Lower lobe of right lung (tissue), 2 donors: ENCODE results near the gene PDS5B. TPM values are rescaled to one million over a fixed set of nuclear protein-coding genes. Genes with fewer than 3 reads are reported as not detected.

Experiments used
- ATAC-seq, 2 donors: fragments of 200-7000 bp; cut with Tn5 transposase; one replicate each; pipeline ENCODE4 v1.9.1; 2020 to 2022; ENCODE audit warnings: mild to moderate bottlenecking in 2 of 2, moderate library complexity in 2 of 2
- DNase-seq: peaks from one replicate; pipeline ENCODE4 v3.0.0-alpha.2; 2020
- H3K27ac ChIP-seq: fragments of 200-600 bp; one replicate; pipeline ENCODE4 v1.8.0; 2022
- H3K27me3 ChIP-seq: fragments of 200-600 bp; one replicate; pipeline ENCODE4 v1.8.0; 2022; ENCODE audit warnings: low read depth
- H3K36me3 ChIP-seq: fragments of 200-600 bp; one replicate; pipeline ENCODE4 v1.8.0; 2022; ENCODE audit warnings: mild to moderate bottlenecking
- H3K4me1 ChIP-seq: fragments of 200-600 bp; one replicate; pipeline ENCODE4 v1.8.0; 2022
- H3K4me3 ChIP-seq: fragments of 200-600 bp; one replicate; pipeline ENCODE4 v1.8.0; 2022; ENCODE audit warnings: mild to moderate bottlenecking
- H3K9me3 ChIP-seq: fragments of 200-600 bp; one replicate; pipeline ENCODE4 v1.8.0; 2022
- intact Hi-C: fragments of 100-400 bp; cut with DNase I; formaldehyde crosslinking; loops from one replicate; pipeline ENCODE4 v1.11.0; 2022
- total RNA-seq: library from RNA; stranded (reverse); fragmentation: NEBNext Ultra II Directional; extraction: Animal tissue kit (Norgen Biotek cat#: 25700); gene quantifications from one replicate; pipeline ENCODE4 v1.2.1, GENCODE V29; 2021
- TF ChIP-seq, protein P1 (sequence below): fragments of 200-600 bp; IDR thresholded peaks from one replicate; pipeline ENCODE4 v1.8.0; 2022; ENCODE audit warnings: antibody characterized with exemption, mild to moderate bottlenecking
- donor health status: DM: no; HTN: yes; CAD: no; lungs with severe emphysema.

Gene PDS5B
- total RNA-seq, 1 donor from 2014 or later = 46.3 TPM

DNA sequence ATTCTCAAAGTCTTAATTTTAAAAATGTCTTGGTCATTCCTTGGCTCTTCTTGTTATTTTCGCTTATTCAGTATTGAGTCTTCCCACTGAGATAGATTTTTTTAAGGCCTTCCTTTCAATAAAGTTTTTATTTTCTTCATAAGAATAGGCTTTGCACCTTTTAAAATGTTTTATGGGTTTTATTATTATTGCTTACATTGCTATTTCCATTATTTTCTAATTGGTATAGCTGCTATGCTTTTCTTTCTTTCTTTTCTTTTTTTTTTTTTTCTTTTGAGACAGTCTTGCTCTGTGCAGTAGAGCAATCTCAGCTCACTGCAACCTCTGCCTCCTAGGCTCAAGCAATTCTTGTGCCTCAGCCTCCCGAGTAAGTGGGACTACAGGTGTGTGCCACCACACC, 195.7 kb downstream of the PDS5B start:
- Histone ChIP-seq H3K4me3 (no peak overlapping the region), H3K9me3 (no peaks in the 10 kb centered on the region), H3K4me1 (no peaks in the 10 kb centered on the region), H3K27ac (no peak overlapping the region), H3K36me3 (peaks cover 17% of the 10 kb centered on the region), H3K27me3 (no peaks in the 10 kb centered on the region)
- DNase-seq (no peak), ATAC-seq (no peak)
- intact Hi-C loops = no loop called here
- TF ChIP-seq, protein P1, sequence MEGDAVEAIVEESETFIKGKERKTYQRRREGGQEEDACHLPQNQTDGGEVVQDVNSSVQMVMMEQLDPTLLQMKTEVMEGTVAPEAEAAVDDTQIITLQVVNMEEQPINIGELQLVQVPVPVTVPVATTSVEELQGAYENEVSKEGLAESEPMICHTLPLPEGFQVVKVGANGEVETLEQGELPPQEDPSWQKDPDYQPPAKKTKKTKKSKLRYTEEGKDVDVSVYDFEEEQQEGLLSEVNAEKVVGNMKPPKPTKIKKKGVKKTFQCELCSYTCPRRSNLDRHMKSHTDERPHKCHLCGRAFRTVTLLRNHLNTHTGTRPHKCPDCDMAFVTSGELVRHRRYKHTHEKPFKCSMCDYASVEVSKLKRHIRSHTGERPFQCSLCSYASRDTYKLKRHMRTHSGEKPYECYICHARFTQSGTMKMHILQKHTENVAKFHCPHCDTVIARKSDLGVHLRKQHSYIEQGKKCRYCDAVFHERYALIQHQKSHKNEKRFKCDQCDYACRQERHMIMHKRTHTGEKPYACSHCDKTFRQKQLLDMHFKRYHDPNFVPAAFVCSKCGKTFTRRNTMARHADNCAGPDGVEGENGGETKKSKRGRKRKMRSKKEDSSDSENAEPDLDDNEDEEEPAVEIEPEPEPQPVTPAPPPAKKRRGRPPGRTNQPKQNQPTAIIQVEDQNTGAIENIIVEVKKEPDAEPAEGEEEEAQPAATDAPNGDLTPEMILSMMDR = no peak

DNA sequence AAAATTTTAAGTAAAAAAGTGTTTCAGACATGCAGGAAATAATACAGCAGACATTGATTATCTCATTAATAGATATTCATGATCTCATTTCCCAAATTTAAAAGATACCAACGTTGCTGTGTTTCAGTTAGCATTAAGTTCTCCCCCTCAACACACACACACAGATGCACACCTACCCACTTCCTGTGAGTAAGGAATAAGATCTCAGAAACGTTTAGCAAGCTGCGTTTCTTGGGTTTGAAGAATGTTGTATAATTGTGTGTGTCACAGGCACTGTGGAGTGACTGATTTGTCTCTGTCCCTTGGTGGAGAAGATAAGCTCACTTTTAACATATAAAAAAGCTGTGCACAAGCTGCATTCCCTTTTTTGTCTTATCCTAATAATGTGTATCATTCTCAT, 196.8 kb downstream of the PDS5B start:
- ATAC-seq = no peak
- Histone ChIP-seq H3K27me3 (no peaks in the 10 kb centered on the region), H3K4me3 (no peak overlapping the region), H3K4me1 (no peaks in the 10 kb centered on the region), H3K9me3 (no peaks in the 10 kb centered on the region), H3K36me3 (peaks cover 14% of the 10 kb centered on the region), H3K27ac (no peak overlapping the region)
- TF ChIP-seq, protein P1 = no peak
- intact Hi-C loops = no loop called here
- DNase-seq = no peak

DNA sequence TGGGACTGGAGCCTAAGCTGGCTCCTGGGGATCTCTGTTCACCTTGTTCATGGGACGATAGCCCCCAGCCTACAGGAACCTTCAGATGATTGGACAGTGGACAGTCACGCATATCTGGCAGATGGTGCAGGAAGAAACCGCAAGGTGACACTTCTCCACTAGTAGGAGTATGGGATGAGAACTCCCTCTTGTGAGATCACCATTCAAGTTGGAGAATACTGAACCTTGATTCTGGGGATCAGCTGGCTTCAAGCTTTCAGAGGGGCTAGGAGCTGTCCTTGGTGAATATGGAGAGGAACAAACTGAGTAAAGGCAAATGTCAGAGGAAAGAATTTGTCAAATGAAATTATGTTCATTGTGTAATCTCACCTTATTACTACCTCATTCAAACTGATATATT, 204.5 kb downstream of the PDS5B start:
- no peaks in the 10 kb centered on the region for H3K27me3 ChIP-seq
- DNase-seq = no peak
- H3K27ac ChIP-seq = no peak overlapping the region
- no peak for ATAC-seq
- TF ChIP-seq, protein P1 = no peak
- H3K36me3 ChIP-seq = no peaks in the 10 kb centered on the region
- H3K4me1 ChIP-seq = no peaks in the 10 kb centered on the region
- H3K4me3 ChIP-seq = no peak overlapping the region
- intact Hi-C loops = no loop called here
- no peaks in the 10 kb centered on the region for H3K9me3 ChIP-seq

DNA sequence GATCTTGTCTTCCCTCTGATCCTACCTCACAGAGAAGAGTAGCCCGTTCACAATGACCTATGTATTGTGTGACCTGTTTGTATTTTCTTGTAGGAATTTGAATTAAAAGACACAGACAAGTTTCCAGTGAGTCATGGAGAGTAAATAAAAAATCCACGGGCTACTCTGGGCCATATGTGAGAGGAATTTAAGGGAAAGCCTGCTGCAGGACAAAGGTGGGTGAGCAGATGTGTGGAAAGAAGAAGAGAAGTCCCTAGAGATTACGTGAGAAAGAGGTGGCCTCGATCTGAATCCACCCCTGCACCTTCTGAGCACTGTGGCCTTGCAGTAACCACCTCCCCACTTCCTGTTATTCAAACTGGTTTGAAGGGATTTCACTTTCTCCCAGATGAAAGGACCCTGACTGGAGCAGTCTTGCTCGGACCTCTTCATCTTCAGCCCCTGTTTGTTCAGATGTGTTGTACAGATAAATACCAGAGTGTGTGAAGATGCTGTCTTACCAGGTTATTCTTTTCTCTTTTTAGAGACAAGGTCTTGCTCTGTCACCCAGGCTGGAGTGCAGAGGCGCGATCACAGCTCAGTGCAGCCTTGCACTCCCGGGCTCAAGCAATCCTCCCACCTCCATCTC, 205.4 kb downstream of the PDS5B start:
- intact Hi-C loops = no loop called here
- Histone ChIP-seq H3K36me3 (no peaks in the 10 kb centered on the region), H3K9me3 (no peaks in the 10 kb centered on the region), H3K27me3 (no peaks in the 10 kb centered on the region), H3K27ac (no peak overlapping the region), H3K4me3 (no peak overlapping the region), H3K4me1 (no peaks in the 10 kb centered on the region)
- ATAC-seq (no peak), DNase-seq (no peak)
- TF ChIP-seq, protein P1 = no peak

DNA sequence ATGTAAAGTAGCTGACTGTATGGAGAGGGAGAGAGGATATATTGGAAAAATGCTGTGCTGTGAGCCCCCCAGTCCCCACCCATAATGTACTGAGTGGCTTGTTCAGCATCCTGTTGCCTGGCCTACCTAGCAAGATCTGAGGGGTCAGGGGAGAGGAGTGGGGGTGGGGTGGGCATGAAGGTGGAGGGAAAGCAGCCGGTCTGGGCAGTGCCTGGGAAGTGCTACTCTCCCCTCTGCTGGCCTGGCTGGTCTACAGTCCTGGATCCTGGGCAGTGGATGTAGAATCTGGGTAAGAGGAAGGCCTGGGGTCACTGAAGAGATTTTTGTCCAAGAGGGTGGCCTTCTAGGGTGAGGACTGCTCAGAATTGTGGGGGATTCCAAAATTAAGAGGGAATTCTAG, 210.5 kb downstream of the PDS5B start:
- no peaks in the 10 kb centered on the region for H3K9me3 ChIP-seq
- DNase-seq (no peak), ATAC-seq (no peak)
- no peak overlapping the region for H3K4me3 ChIP-seq
- H3K27me3 ChIP-seq = no peaks in the 10 kb centered on the region
- no peaks in the 10 kb centered on the region for H3K4me1 ChIP-seq
- no peaks in the 10 kb centered on the region for H3K36me3 ChIP-seq
- intact Hi-C loops = no loop called here
- H3K27ac ChIP-seq = no peak overlapping the region
- TF ChIP-seq, protein P1 = no peak

DNA sequence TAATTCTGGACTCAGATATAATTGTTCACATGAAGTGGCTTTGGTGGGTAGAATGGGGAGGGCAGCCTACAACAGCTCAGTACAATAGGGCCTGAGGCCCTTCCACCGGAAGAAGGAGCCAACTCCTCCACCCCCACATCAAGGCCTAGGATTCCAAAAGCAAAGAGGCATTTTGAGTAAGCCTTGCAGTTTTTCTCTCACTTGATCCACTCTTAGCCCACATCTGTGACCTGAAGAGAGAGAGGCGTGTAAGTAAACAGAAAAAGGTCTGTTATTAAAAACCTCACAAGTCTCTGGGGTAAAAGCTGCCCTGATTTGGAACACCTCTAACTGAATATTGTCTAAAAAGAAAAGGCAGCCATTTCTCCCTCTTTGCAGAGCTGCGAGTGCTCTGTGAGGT, 215.9 kb downstream of the PDS5B start:
- H3K9me3 ChIP-seq = no peaks in the 10 kb centered on the region
- no peak overlapping the region for H3K27ac ChIP-seq
- no peaks in the 10 kb centered on the region for H3K27me3 ChIP-seq
- intact Hi-C loops = no loop called here
- H3K36me3 ChIP-seq = no peaks in the 10 kb centered on the region
- H3K4me3 ChIP-seq = no peak overlapping the region
- no peak for DNase-seq
- no peak for ATAC-seq
- no peaks in the 10 kb centered on the region for H3K4me1 ChIP-seq
- TF ChIP-seq, protein P1 = no peak
